Fibroblast of lung (primary cell): Measurements from ENCODE around the gene MAML2. TPM values are rescaled to one million over a fixed set of nuclear protein-coding genes. Genes with fewer than 3 reads are reported as not detected.
A peak's percentile ranks its signal among the peaks of the same experiment; 100 is the strongest.

Experiments
- DNase-seq, 2 donors: peaks; one replicate each; pipeline versions ENCODE4 v3.0.0 to v3.0.0-alpha.2; 2010; ENCODE audit warnings: low read depth in 2 of 2
- H2AFZ ChIP-seq: 2 replicates; pipeline ENCODE4 v1.5.1; 2012; ENCODE audit warnings: low read length, control low read depth, inconsistent platforms
- H3K27ac ChIP-seq: 2 replicates; pipeline ENCODE4 v1.5.1; 2011; ENCODE audit warnings: low read length, control low read depth; ENCODE audit not compliant: insufficient read depth
- H3K27me3 ChIP-seq: 2 replicates; pipeline ENCODE4 v1.5.1; 2011; ENCODE audit warnings: mild to moderate bottlenecking, low read length; ENCODE audit not compliant: control insufficient read depth, insufficient read depth
- H3K36me3 ChIP-seq: 2 replicates; pipeline ENCODE4 v1.5.1; 2011; ENCODE audit warnings: low read length; ENCODE audit not compliant: control insufficient read depth, insufficient read depth
- H3K4me1 ChIP-seq: 2 replicates; pipeline ENCODE4 v1.5.1; 2011; ENCODE audit warnings: low read length; ENCODE audit not compliant: control insufficient read depth, insufficient read depth; ENCODE audit errors: extremely low read depth
- H3K4me2 ChIP-seq: 2 replicates; pipeline ENCODE4 v1.5.1; 2011; ENCODE audit warnings: low read length, control low read depth; ENCODE audit not compliant: insufficient read depth; ENCODE audit errors: extremely low read depth
- H3K4me3 ChIP-seq, 4 experiments: fragments of 200-600 bp in 1 of 4; sonication (generic) in 1 of 4; replicated peaks in 1 of 4; 2 replicates each; pipeline ENCODE4 v1.5.1; 2011 to 2016; ENCODE audit warnings: low read length in 4 of 4, low read depth in 3 of 4, mild to moderate bottlenecking in 3 of 4, control low read depth in 2 of 4, inconsistent platforms in 1 of 4, mixed read lengths in 1 of 4; ENCODE audit not compliant: insufficient read depth in 1 of 4; ENCODE audit errors: control extremely low read depth in 1 of 4
- H3K79me2 ChIP-seq: 2 replicates; pipeline ENCODE4 v1.5.1; 2012; ENCODE audit warnings: mild to moderate bottlenecking, low read length, inconsistent platforms; ENCODE audit not compliant: control insufficient read depth, insufficient read depth
- H3K9ac ChIP-seq: 2 replicates; pipeline ENCODE4 v1.5.1; 2011; ENCODE audit warnings: mild to moderate bottlenecking, low read length, control low read depth; ENCODE audit not compliant: insufficient read depth
- H3K9me3 ChIP-seq: 2 replicates; pipeline ENCODE4 v1.5.1; 2012; ENCODE audit warnings: low read depth, low read length; ENCODE audit not compliant: control insufficient read depth, insufficient read depth
- H4K20me1 ChIP-seq: 2 replicates; pipeline ENCODE4 v1.5.1; 2011; ENCODE audit warnings: low read length; ENCODE audit not compliant: control insufficient read depth, insufficient read depth; ENCODE audit errors: extremely low read depth
- CTCF ChIP-seq, 2 donors: IDR thresholded peaks in 1 of 2; conservative IDR thresholded peaks in 1 of 2; 1 replicate in 1 of 2; 2 replicates in 1 of 2; pipeline ENCODE4 v1.5.1; 2011 to 2012; ENCODE audit warnings: low read length in 2 of 2, control low read depth in 1 of 2, inconsistent platforms in 1 of 2, low read depth in 1 of 2, mild to moderate bottlenecking in 1 of 2
- EZH2 ChIP-seq: IDR thresholded peaks from 2 replicates; pipeline ENCODE4 v1.5.1; 2012; ENCODE audit warnings: low read length, control low read depth, mild to moderate bottlenecking; ENCODE audit errors: missing control alignments
- polyA plus RNA-seq, 2 donors: library from polyadenylated mRNA; depleted of rRNA in 1 of 2; stranded (reverse) in 1 of 2; unstranded in 1 of 2; fragments of >200 nt; gene quantifications; 2 replicates each; pipeline ENCODE4 v1.2.1, GENCODE V29; 2011 to 2012; ENCODE audit warnings: missing spikeins in 1 of 2
- total RNA-seq: library from RNA; depleted of rRNA; stranded (reverse); fragments of >200 nt; gene quantifications from 2 replicates; pipeline ENCODE4 v1.2.1, GENCODE V29; 2014

MAML2 gene
- total and polyA plus RNA-seq, 2 donors (not counting 1 experiment from before 2014, with no cell fraction given) = 13.0 to 19.0 TPM

- Histone ChIP-seq H4K20me1 (no peaks in the 10 kb centered on the region), H3K36me3 (peaks cover 4% of the 10 kb centered on the region), H3K27me3 (no peaks in the 10 kb centered on the region), H2AFZ (no peak overlapping the region), H3K27ac (no peak overlapping the region), H3K4me3 (no peak overlapping the region), H3K4me2 (no peak overlapping the region), H3K9ac (no peak overlapping the region), H3K79me2 (no peaks in the 10 kb centered on the region), H3K4me1 (no peaks in the 10 kb centered on the region), H3K9me3 (no peaks in the 10 kb centered on the region)
- TF ChIP-seq EZH2 (no peak), CTCF (conservative IDR thresholded peaks at IDR 0.05 in 1 of 2, IDR thresholded peaks at IDR 0.05 in 1 of 2; ENCODE audit: low read depth in 1 of 2, low read length in 2 of 2) (no peak)
- DNase-seq = peak in 1 of 2 donors; percentile 52
Measured at GRCh38 chr11:96361778-96362177, 18.8 kb upstream of the MAML2 start.

GRCh38 chr11:96358321-96358720, 15.3 kb upstream of the MAML2 start:
- H3K4me2 ChIP-seq = no peak overlapping the region
- TF ChIP-seq EZH2 = no peak
- TF ChIP-seq CTCF (conservative IDR thresholded peaks at IDR 0.05 in 1 of 2, IDR thresholded peaks at IDR 0.05 in 1 of 2; ENCODE audit: low read depth in 1 of 2, low read length in 2 of 2) = no peak
- H4K20me1 ChIP-seq = no peaks in the 10 kb centered on the region
- peaks cover 4% of the 10 kb centered on the region for H3K36me3 ChIP-seq
- no peaks in the 10 kb centered on the region for H3K9me3 ChIP-seq
- no peak overlapping the region for H3K27ac ChIP-seq
- DNase-seq = no peak
- H2AFZ ChIP-seq = no peak overlapping the region
- no peak overlapping the region for H3K4me3 ChIP-seq
- no peak overlapping the region for H3K9ac ChIP-seq
- H3K79me2 ChIP-seq = no peaks in the 10 kb centered on the region
- no peaks in the 10 kb centered on the region for H3K4me1 ChIP-seq
- H3K27me3 ChIP-seq = no peaks in the 10 kb centered on the region

DNA sequence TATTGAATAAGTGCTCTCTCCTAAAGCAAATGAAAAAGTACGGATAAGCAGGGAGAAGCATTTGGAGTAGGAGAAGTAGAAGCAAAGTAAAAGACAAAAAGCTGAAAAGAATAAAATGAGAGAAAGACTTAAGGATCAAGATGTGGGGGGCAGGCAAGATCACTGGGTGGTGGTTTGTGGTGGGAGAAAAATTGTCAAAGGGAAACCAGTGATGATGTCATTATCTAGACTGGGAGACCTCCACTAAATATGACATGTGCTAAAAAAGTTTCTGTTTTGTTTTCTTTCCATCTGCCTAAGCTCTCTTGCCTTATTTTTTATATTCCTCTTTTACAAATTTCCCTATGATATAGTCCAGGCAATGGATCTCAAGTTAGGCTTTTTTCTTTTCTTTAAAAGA, 14.8 kb upstream of the MAML2 start:
- Histone ChIP-seq H3K27me3 (no peaks in the 10 kb centered on the region), H3K36me3 (peaks cover 4% of the 10 kb centered on the region), H3K9ac (no peak overlapping the region), H3K4me1 (no peaks in the 10 kb centered on the region), H3K4me3 (no peak overlapping the region), H3K9me3 (no peaks in the 10 kb centered on the region), H2AFZ (no peak overlapping the region), H3K27ac (no peak overlapping the region), H4K20me1 (no peaks in the 10 kb centered on the region), H3K79me2 (no peaks in the 10 kb centered on the region), H3K4me2 (no peak overlapping the region)
- no peak for TF ChIP-seq CTCF (conservative IDR thresholded peaks at IDR 0.05 in 1 of 2, IDR thresholded peaks at IDR 0.05 in 1 of 2; ENCODE audit: low read depth in 1 of 2, low read length in 2 of 2)
- TF ChIP-seq EZH2 = no peak
- DNase-seq = no peak
